Right lung (tissue), 5 donors: ENCODE results near the gene MEG3. TPM values are rescaled to one million over a fixed set of nuclear protein-coding genes. Genes with fewer than 3 reads are reported as not detected.

Experiments used
- DNase-seq, 2 donors: peaks; one replicate each; pipeline ENCODE4 v3.0.0-alpha.2; 2013
- polyA plus RNA-seq, 5 donors: library from polyadenylated mRNA; unstranded; fragments of 120-200 nt; gene quantifications; one replicate each; pipeline versions ENCODE4 v1.2.1 to v1.2.3, GENCODE V29; 2013; ENCODE audit warnings: inconsistent platforms in 1 of 5, low replicate concordance in 1 of 5; ENCODE audit not compliant: insufficient read length in 5 of 5, insufficient read depth in 1 of 5

The MEG3 gene
- polyA plus RNA-seq, 5 donors = 278 to 559 (median 387) TPM

DNA sequence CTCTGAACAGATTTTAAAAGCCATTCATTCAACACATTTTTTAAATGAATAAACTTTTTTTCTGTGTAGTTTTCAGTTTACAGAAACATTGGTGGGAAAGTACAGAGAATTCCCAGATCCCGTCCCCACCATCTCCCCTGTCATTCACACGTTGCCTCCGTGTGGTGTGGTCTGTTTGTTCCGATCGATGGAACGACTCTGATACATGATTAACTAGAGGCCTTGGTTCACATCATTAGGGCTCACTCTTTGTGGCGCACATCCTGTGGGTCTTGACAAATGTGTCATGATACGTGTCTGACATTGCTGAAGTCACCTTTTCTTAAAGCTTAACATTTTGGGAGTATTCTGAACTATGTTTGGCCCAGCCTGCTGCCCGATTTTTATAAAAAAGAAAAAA, 18.5 kb downstream of the MEG3 start:
- DNase-seq = no peak

- no peak for DNase-seq
These were observed 18.9 kb downstream of the MEG3 start for GRCh38 chr14:100844846-100845245.

DNA sequence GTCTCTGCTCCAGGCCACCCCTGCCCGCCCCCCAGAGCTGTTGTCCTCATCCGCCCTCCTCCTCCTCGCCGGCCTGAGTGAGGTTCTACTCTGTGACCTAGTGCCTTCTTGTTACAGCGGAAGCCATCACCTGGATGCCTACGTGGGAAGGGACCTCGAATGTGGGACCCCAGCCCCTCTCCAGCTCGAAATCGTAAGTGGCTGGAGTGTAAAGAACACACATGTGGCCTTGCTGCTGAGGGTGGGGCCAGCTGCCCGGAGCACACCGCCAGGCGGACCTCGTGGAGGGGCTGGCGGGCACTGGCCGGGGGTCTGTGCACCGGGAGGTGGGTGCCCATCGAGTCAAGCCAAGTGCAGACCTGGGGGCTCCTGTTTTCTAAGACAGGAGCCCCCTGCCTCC, 19.4 kb downstream of the MEG3 start:
- no peak for DNase-seq

- DNase-seq = no peak
These were observed 20.5 kb downstream of the MEG3 start for GRCh38 chr14:100846309-100846859.

DNA sequence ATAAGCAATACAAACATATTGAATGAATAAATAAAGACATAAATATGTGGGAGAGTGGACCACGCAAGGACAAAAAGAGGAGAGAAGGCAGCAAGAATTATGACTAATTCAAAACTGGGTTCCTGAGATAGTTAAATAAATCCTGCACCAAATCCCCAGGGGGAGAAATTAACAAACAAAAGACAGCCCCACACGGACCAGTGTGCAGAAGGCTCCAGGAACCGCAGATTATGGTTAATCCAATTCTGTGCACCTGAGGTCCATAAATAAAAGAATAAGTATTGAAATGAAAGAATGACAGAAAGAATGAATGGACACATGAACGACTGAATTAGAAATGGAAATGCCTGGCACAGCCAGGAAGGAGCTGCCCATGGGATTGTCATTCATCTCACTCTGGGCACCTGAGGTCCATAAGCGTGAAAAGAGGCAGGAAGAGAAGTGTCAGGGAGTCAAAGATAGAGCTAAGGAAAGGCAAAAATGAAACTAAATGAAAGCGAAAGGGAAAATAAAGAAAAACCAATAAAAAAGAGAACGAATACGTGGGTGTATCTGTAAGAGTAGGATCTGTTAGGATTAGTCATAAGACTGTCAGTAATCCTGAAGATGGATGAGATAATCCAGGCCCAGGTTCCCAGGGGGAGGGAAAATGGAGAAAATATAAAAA, 23.3 kb downstream of the MEG3 start:
- no peak for DNase-seq

GRCh38 chr14:100850841-100851585, 25.1 kb downstream of the MEG3 start:
- no peak for DNase-seq

DNA sequence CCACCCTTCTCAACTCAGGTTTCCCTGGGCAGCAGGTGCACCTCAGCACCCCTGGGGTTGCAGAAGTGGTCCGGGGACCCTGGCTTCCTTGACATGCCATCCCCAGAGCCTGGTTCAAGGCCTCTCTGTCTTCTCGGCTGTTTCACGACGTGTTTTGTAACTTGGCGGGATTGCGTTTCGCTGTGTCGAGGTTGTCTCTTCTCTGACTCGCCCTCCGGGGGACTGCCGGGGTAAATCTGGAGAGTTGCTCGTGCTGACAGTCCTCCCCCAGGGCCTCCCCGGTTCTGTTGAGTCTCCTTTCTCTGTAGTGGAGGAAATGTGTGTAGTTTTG, 25.6 kb downstream of the MEG3 start:
- no peak for DNase-seq

DNA sequence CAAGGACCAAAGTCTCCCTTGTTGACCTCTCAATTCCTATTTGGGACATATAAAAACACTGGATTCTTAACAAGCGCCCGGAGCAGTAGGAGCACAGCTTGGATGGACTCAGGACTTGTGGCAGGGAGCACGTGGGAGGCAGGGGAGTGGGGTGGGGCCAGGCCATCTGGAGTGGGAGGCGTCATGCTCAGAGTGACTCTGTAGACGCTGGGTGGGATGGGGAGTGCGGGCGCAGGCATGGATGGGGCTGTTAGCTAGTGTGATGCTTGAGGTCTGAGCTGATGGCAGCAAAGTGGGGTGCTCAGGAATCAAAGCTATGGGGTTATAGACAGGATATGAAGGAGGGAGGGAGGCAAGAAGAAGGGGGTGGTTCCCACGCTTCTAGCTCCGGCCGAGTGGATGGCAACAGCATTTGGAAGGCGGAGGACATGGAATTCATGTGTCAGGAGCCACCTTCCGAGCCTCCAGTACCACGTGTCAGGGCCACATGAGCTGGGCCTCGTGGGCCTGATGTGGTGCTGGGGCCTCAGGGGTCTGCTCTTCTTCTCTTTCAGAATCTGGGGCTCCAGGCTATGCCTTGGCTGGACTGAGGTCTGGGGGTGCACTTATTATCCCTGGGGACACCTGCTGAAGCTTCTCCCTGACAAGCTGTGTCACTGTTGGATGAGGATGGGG, 26.2 kb downstream of the MEG3 start:
- DNase-seq = no peak

DNA sequence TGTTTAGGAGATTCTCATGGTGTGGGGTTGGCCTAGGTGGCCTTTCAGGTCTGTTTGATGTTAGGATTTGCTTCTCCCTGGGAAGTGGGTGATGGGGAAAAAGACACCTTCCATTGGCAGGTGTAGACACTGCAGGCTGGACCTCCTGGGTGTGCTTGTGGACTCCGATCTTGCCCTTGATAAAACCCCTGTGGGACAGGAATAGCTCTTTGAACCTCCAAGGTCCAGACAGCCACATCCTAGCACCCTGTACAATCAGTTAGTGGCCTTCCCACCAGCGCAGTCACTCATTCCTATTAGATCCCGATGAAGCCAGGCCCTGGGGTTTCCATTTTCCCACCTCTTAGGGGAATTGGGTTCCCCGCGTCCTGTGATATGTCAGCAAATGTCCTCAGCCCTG, 28.5 kb downstream of the MEG3 start:
- no peak for DNase-seq

GRCh38 chr14:100855256-100855930, 29.5 kb downstream of the MEG3 start:
- DNase-seq = no peak

DNA sequence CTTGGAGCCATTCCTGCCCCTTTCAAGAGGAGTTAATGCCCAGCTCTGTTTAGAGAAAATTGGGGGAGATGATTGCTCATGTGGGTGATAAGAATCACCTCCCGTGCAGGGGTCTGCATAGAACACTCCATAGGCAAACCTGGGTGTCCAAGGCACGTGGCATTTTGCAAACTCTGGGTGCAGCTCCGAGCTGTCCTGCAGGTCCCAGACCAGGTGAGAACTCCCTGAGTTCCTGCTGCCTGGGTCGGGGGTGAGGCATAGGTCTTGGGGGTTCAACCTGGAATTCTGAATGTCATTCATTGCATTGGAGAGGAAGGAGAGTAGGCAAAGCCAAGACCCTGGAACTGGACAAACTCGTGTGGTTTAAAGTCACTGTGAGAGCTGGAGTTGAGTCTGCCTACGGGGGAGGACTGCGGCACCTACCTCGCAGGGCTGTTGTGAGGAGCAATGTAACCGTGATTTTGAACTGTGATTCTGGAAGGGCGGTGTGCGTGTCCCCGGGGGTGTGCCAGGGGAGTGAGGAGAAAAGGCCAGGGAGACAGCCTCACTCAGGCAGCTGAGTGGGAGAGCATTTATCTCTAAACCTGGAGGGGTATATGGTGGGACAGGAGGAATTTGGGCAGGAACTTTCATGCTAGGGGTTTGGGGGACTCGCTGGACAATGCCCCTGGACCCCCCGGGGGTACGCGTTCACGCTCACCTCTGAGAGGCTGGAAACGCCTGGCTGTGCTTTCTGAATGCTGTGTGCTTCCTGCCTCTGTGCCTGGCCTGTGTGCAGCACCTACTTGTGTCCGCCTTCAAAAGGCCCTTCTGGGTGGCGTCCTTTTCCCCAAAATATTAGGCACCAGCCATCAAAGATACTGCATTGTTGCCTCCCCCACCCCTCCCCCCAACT, 30.4 kb downstream of the MEG3 start:
- DNase-seq = no peak

- DNase-seq = no peak
These were observed 31.5 kb downstream of the MEG3 start for GRCh38 chr14:100857233-100857922.

DNA sequence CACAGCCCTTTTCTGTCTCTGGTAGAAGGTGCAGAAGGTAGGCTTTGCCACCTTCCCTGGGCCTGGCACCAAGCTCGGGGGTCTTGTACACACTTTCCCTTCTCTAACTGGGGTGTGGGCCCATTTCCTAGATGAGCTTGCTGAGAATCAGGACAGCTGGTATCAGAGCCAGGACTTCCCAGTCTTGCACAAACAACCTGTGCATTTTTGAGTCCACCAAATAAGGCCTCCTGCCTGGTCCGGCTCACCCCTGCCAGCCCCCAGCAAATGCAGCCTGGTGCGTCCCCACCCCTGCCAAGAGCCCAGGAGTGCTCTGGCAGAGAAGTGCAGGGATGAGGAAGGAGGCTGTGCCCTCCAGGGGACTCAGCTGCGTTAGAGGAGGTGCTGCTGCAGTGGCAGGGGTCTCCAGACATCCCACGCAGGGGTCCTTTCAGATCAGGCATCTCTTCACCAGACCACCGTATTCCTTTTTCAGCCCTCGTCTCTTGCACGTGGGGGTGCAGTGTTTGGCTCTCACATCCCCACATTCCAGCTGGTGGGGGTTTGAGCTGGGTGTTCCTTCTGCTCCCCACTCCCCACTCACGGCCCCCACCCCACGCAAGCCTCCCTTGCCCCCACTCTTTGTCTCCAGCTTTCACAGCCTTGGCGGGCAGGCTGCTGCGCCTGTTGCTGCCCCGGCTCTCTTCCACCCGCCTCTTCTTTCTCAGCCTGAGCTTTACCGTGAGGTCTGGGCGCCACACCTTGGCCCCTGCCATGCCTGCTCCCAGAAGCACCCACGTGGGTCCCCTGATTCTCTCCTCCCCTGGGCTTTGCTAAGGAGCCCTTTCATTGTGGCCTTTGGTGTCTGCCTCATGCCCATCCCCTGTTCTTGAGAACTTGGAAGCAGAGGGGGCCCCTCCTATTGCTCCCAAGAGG, 32.3 kb downstream of the MEG3 start:
- DNase-seq = no peak

DNA sequence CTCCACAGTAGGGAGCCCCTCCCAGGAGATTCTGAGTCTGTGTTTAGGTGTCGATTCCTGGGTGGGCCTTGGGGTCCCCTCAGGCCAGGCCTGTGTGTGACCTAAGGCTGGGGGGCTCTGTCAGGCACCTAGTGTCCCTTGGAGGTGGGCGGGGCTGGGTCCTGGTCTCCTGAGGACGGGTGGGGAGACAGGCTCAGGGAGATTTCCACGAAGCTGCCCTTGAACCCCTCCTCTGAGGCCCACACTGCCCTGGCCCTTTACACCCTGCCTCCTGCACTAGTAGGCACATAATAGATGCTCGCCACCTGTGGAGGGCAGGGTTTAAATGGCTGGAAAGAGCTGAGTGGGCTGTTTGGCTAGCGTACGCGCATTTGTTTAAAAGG, 32.9 kb downstream of the MEG3 start:
- no peak for DNase-seq

DNA sequence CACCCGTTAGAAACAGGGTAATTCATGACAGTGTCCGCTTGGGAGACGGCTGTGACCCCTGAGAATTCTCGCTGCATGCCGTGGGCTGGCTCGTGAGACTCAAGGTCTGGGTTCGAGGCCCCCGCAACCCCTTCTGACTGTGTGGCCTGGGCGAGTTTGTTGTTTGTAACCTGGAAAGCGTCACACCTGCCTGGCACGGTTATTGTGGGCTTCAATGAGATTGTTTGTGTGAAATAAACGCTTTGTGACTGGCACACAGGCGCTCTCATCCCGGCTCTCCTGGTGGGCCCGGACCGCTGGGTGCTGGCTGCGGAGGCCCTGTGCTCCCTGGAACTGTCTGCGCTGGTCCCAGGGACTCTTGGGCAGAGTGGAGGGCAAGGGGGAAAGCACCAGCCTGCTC, 33.9 kb downstream of the MEG3 start:
- DNase-seq = no peak

DNA sequence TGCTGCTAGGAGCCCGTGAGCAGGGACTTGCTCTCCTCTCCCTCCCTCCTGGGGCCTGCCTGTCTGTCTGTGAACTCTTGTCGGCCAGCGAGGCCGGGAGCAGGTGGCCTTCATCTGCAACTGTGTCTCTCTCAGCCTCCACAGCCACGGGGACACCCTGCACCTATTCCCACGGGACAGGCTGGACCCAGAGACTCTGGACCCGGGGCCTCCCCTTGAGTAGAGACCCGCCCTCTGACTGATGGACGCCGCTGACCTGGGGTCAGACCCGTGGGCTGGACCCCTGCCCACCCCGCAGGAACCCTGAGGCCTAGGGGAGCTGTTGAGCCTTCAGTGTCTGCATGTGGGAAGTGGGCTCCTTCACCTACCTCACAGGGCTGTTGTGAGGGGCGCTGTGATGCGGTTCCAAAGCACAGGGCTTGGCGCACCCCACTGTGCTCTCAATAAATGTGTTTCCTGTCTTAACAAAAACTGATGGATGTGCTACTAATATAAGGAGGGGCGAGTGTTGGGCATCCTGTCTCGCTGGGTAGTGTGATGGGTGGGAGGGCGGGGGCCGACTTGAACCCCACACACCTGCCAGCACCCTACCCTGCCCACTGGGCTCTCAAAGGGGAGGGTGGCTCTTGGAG, 34.8 kb downstream of the MEG3 start:
- DNase-seq = no peak

DNA sequence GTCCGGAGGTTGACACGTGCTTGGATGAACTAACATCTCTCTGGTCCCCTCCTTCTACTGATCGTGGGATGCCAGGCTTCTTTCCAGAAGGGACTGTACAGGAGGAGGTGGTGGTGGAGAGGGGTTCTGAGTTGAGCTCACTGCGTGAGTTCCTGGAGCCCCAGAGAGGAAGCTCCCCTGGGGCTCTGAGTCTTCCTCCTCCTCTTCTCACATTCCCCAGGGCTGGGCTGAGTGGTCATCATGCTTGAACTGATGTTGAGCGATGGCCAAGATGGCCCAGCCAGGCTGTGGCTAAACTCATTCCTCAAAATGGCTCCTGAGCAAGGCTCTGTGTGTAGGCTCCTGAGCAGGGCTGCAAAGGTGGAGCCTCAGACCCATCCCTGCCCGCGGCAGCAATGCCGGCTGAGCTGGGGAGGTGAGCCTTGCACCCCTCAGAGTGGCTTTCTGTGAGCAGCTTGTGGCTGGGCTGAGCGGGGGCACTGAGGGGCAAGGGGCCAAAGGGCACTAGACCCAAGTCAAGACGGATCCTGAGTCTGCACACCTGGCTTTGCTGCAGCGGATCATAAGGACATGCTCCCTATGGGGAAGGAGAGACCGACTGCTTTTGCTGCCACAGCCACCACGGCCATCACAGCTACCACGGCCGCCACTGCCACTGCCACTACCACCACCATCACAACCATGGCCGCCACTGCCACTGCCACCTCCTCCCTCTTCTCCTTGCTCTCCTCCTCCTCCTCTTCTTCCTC, 35.4 kb downstream of the MEG3 start:
- no peak for DNase-seq

DNA sequence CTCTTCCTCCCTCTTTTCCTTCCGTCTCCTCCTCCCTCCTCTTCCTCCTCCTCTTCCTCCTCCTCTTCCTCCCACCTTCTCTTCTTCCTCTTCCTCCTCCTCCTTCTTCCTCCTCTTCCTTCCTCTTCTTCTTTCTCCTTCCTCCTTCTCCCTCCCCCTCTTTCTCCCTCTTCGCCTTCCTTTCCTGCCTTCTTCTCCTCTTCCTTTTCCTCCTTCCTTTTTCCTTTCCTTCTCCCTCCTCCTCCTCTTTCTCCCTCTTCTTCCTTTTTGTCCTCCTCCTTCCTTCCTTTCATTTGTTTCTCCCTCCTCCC, 36.0 kb downstream of the MEG3 start:
- DNase-seq = no peak

GRCh38 chr14:100862277-100862676, 36.4 kb downstream of the MEG3 start:
- no peak for DNase-seq
